ENCODE measurements around the gene RAB38.

Gene RAB38

GRCh38 chr11:88183233-88183632 is 8.0 kb upstream of the RAB38 start:
- DNase-seq (ENCODE audit: low read depth), result no peak
- TF ChIP-seq, protein P1, sequence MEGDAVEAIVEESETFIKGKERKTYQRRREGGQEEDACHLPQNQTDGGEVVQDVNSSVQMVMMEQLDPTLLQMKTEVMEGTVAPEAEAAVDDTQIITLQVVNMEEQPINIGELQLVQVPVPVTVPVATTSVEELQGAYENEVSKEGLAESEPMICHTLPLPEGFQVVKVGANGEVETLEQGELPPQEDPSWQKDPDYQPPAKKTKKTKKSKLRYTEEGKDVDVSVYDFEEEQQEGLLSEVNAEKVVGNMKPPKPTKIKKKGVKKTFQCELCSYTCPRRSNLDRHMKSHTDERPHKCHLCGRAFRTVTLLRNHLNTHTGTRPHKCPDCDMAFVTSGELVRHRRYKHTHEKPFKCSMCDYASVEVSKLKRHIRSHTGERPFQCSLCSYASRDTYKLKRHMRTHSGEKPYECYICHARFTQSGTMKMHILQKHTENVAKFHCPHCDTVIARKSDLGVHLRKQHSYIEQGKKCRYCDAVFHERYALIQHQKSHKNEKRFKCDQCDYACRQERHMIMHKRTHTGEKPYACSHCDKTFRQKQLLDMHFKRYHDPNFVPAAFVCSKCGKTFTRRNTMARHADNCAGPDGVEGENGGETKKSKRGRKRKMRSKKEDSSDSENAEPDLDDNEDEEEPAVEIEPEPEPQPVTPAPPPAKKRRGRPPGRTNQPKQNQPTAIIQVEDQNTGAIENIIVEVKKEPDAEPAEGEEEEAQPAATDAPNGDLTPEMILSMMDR (IDR thresholded peaks at IDR 0.05; ENCODE audit: control insufficient read depth, extremely low read depth, insufficient read depth), result no peak
- H3K4me3 ChIP-seq (ENCODE audit: low read depth, low read length), result no peak overlapping the region

GRCh38 chr11:88181776-88182175 is 6.5 kb upstream of the RAB38 start:
- H3K4me3 ChIP-seq (ENCODE audit: low read depth, low read length), result no peak overlapping the region
- TF ChIP-seq, protein P1 (IDR thresholded peaks at IDR 0.05; ENCODE audit: control insufficient read depth, extremely low read depth, insufficient read depth), result no peak
- DNase-seq (ENCODE audit: low read depth), result no peak

GRCh38 chr11:88179971-88180629 is 4.9 kb upstream of the RAB38 start:
- H3K4me3 ChIP-seq (ENCODE audit: low read depth, low read length), result no peak overlapping the region
- TF ChIP-seq, protein P1 (IDR thresholded peaks at IDR 0.05; ENCODE audit: control insufficient read depth, extremely low read depth, insufficient read depth), result no peak
- no peak for DNase-seq (ENCODE audit: low read depth)

DNA sequence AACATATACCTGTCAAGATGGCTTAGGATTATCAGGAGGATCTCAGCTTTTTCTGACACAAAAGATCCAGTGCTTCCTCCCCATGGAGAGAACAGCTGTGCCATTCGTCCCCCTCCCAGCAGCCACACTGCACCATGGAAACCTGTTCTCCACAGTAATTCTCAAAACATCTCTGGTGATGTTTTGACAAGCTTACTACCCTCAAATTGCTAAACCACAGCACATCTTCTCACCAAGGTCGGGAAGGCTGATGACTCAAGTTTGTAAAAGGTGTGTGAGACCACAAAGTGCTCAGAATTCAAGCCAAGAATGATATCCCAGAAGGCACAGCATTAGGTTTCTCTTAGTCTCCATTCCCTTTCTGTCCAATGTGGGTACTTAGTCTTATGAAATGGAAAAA is 3.9 kb upstream of the RAB38 start:
- H3K4me3 ChIP-seq (ENCODE audit: low read depth, low read length), result no peak overlapping the region
- DNase-seq (ENCODE audit: low read depth), result no peak
- TF ChIP-seq, protein P1 (IDR thresholded peaks at IDR 0.05; ENCODE audit: control insufficient read depth, extremely low read depth, insufficient read depth), result no peak

DNA sequence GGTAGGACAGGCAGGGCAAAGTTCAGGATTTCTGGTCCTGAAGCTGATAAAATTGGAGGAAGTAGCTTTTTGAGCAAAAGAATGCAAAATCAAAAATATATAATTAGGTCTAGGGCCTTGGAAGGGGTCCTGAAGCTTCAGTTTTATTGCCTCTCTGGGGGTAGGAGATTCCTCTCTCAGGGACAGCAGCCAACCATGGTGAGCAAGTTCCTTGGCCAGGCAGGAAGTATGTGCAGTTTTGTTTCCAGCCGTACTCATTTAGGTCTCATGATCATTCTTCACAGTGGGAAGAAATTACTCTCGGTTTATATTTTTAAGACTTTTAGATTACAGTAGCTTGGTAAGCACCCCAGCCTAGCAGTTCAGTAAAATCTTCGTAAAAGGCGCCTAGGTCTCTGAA is 2.9 kb upstream of the RAB38 start:
- TF ChIP-seq, protein P1 (IDR thresholded peaks at IDR 0.05; ENCODE audit: control insufficient read depth, extremely low read depth, insufficient read depth), result no peak
- DNase-seq (ENCODE audit: low read depth), result no peak
- no peak overlapping the region for H3K4me3 ChIP-seq (ENCODE audit: low read depth, low read length)

DNA sequence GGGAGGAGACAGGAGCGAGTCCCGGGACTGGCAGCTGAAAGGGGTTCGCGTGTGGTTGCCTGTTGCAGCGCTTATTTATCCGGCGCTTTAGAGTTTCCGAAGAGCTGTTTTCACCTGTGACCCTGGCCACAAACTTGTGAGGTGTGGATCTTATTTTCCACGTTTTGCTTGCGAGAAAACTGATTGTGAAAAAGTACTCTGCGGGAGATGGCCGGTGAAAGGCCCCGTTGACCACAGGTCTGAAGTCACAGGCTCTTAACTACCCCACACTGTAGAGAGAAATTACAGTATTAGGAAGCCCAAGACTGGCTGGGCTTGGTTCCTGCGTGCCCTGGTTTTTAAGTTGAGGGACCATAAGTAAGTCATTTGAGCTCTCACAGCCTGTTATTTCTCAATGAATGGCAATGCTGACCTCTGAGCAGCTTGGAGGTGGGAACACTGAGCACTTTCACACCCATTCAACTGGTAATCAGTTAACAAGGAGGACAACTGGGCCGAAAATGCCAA is 379 bp upstream of the RAB38 start:
- TF ChIP-seq, protein P1 (IDR thresholded peaks at IDR 0.05; ENCODE audit: control insufficient read depth, extremely low read depth, insufficient read depth), result no peak
- DNase-seq (ENCODE audit: low read depth), result no peak
- H3K4me3 ChIP-seq (ENCODE audit: low read depth, low read length), result no peak overlapping the region

DNA sequence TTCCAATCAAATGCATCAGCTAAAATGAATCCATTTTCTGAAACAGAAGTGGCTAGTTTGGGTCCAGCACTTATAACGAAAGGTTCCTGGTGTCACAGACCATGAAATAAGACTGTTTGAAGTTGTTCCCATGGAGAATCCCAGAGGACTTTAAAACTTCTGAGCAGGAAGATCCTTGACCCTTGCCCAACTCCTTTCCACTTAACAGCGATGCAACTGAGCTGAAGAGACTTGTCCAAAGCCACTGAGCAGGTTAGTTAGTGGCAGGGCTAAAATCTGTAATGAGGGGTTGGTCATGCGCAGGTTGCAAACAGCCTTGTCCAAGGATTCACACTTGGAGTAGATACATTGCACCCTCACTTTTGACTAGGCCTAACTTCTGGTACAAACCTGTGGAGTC is 1.3 kb downstream of the RAB38 start:
- TF ChIP-seq, protein P1 (IDR thresholded peaks at IDR 0.05; ENCODE audit: control insufficient read depth, extremely low read depth, insufficient read depth), result no peak
- H3K4me3 ChIP-seq (ENCODE audit: low read depth, low read length), result no peak overlapping the region
- no peak for DNase-seq (ENCODE audit: low read depth)
